Natural killer cell treated with Interleukin-12 subunit alpha and Interleukin-12 subunit beta and Interleukin-15 and Interleukin-18, amount 100 ng/mL, for 72 hours (primary cell): ENCODE data around the gene SPEF2. TPM values are rescaled to one million over a fixed set of nuclear protein-coding genes. Genes with fewer than 3 reads are reported as not detected.

ENCODE experiments used
- ATAC-seq, 2 donors: fragments of 150-1000 bp; cut with Tn5 transposase in 1 of 2; sonication (Bioruptor Pico), chemical (Tn5 transposase) in 1 of 2; 2 replicates each; pipeline ENCODE4 v1.10.0; 2021
- DNase-seq: peaks from one replicate; pipeline ENCODE4 v3.0.0; 2022; ENCODE audit warnings: low spot score
- H3K27ac Mint-ChIP-seq, 2 donors: 1 replicate in 1 of 2; 2 replicates in 1 of 2; pipeline ENCODE4 v1.8.0; 2022; ENCODE audit warnings: mixed read lengths in 2 of 2, mild to moderate bottlenecking in 1 of 2, moderate library complexity in 1 of 2
- H3K27me3 Mint-ChIP-seq, 2 donors: 1 replicate in 1 of 2; 2 replicates in 1 of 2; pipeline ENCODE4 v1.8.0; 2022; ENCODE audit warnings: mixed read lengths in 2 of 2
- H3K36me3 Mint-ChIP-seq: one replicate; pipeline ENCODE4 v1.8.0; 2022; ENCODE audit warnings: mixed read lengths
- H3K4me1 Mint-ChIP-seq, 2 donors: 1 replicate in 1 of 2; 2 replicates in 1 of 2; pipeline ENCODE4 v1.8.0; 2022; ENCODE audit warnings: low read depth in 2 of 2, mixed read lengths in 2 of 2, mild to moderate bottlenecking in 1 of 2
- H3K4me3 Mint-ChIP-seq: one replicate; pipeline ENCODE4 v1.8.0; 2022; ENCODE audit warnings: mixed read lengths
- H3K9me3 Mint-ChIP-seq: 2 replicates; pipeline ENCODE4 v1.8.0; 2022; ENCODE audit warnings: mixed read lengths
- total RNA-seq, 2 donors: library from RNA; stranded (reverse); gene quantifications; one replicate each; pipeline ENCODE4 v1.2.3, GENCODE V29; 2022

The SPEF2 gene, protein sequence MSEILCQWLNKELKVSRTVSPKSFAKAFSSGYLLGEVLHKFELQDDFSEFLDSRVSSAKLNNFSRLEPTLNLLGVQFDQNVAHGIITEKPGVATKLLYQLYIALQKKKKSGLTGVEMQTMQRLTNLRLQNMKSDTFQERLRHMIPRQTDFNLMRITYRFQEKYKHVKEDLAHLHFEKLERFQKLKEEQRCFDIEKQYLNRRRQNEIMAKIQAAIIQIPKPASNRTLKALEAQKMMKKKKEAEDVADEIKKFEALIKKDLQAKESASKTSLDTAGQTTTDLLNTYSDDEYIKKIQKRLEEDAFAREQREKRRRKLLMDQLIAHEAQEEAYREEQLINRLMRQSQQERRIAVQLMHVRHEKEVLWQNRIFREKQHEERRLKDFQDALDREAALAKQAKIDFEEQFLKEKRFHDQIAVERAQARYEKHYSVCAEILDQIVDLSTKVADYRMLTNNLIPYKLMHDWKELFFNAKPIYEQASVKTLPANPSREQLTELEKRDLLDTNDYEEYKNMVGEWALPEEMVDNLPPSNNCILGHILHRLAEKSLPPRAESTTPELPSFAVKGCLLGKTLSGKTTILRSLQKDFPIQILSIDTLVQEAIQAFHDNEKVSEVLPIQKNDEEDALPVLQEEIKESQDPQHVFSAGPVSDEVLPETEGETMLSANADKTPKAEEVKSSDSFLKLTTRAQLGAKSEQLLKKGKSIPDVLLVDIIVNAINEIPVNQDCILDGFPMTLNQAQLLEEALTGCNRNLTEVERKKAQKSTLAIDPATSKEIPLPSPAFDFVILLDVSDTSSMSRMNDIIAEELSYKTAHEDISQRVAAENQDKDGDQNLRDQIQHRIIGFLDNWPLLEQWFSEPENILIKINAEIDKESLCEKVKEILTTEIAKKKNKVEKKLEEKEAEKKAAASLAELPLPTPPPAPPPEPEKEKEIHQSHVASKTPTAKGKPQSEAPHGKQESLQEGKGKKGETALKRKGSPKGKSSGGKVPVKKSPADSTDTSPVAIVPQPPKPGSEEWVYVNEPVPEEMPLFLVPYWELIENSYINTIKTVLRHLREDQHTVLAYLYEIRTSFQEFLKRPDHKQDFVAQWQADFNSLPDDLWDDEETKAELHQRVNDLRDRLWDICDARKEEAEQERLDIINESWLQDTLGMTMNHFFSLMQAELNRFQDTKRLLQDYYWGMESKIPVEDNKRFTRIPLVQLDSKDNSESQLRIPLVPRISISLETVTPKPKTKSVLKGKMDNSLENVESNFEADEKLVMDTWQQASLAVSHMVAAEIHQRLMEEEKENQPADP (N-terminal part only)
- total RNA-seq, result 1 to 10 TPM; 8.9 to 9.5 TPM

DNA sequence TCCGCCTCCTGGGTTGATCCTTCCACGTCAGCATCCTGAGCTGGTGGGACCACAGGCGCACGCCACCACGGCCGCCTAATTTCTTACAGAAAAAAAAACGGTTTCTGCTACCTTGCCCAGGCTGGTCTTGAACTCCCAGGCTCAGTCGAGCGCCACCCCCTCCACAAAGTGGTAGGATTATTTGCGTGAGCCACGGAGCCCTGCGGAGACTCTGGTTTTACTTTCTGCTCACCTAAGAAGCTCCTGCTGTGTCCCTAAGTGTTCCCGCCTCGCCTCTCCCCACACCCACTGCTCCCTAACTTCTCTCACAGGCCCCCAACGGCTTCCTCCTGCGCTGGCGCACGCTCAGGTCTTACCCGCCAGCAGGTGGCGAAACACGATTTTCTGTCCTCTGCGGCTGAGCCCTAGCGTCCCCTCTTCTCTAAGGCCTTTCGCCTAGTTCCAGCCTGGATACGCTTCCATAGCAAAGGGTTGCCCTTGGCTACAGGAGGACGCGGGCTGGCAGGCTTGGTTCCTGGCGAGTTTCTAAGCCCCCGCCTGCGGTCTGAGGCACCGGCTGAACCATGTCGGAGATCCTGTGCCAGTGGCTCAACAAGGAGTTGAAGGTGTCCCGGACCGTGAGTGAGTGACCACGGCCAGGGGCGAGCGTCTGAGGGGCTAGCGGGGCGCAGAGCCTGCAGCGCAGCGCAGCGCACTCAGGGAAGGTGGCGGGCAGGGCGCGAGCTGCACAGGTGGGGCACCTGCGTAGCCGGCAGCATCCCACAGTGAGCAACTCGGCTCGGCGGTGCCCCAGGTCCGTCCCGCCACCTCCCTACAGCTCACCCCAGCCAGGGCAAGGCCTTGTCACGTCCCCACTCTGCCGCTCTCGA lies at the start of gene SPEF2:
SPEF2 (plus strand) TSS at position 429 of the 869 bp plus-strand sequence; CDS start at position 564, 135 bp downstream.
- Mint-ChIP-seq H3K9me3 (peaks cover 3% of the 10 kb centered on the region), H3K4me3 (peak within 1 kb of the TSS; percentile 90), H3K36me3 (peaks cover 21% of the 10 kb centered on the region), H3K27ac (peak within 1 kb of the TSS; percentile 86 to 92), H3K4me1 (peaks cover 25 to 27% of the 10 kb centered on the region in 2 donors), H3K27me3 (peaks cover 0 to 3% of the 10 kb centered on the region in 2 donors)
- ATAC-seq (peak; percentile 92 to 94), DNase-seq (peak; percentile 83)

DNA sequence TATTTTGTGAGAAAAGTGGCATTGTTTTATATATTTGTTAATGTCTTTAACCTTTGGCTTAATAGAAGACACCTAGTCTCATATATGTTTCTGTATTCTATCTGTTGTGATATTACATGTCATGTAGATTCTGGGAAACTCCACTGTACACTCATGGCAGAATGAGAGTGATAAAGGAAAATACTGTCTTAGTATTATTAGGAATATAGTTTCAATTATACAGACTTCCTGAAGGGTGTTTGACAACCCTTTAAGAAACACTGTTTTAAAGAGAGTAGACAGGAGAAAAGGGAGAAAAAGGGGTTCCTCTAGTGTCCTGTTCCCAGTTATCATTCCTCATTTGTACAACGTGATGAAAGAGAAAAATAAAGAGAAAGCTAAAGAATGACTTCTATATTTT lies 42.1 kb upstream of the SPEF2 start:
- no peak for DNase-seq
- H3K4me1 Mint-ChIP-seq, result no peaks in the 10 kb centered on the region
- no peak overlapping the region for H3K4me3 Mint-ChIP-seq
- no peak for ATAC-seq
- peaks cover 5 to 7% of the 10 kb centered on the region in 2 donors for H3K27me3 Mint-ChIP-seq
- H3K27ac Mint-ChIP-seq, result no peak overlapping the region
- peaks cover 5% of the 10 kb centered on the region for H3K9me3 Mint-ChIP-seq
- no peaks in the 10 kb centered on the region for H3K36me3 Mint-ChIP-seq

DNA sequence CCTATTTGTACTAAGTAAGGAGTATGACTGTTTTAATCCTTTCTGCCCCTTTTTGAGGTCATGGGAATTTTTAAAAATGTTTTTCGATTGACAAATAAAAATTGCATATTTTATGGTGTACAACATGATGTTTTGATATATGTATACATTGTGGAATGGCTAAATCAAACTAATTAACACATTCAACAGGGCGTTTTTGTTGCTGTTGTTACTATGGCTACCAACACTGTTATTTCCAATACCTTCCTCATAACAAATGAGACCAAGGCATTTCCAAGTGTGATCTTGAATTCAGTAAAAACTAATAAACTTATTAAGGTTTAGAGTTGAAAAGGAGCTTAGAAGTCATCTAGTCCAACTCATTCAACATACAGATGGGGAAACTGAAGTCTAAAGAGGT lies 30.2 kb upstream of the SPEF2 start:
- Mint-ChIP-seq H3K4me3 (no peak overlapping the region), H3K4me1 (no peaks in the 10 kb centered on the region), H3K36me3 (no peaks in the 10 kb centered on the region), H3K9me3 (peaks cover 2% of the 10 kb centered on the region), H3K27me3 (peaks cover 18 to 22% of the 10 kb centered on the region in 2 donors), H3K27ac (no peak overlapping the region)
- no peak for ATAC-seq
- DNase-seq, result no peak

DNA sequence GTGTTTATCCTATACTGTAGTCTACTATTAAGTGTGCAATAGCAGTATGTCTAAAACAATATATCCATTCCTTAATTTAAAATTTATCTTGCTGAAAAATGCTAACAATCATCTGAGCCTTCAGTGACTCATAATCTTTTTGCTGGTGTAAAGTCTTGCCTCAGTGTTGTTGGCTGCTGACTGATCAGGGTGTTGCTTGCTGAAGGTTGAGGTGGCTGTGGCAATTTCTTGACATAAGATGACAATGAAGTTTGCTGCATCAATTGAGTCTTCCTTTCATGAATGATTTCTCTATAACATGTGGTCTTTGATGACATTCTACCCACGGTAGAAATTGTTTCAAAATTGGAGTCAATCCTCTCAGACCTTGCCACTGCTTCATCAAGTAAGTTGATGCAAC lies 24.3 kb upstream of the SPEF2 start:
- no peak for ATAC-seq
- no peak overlapping the region for H3K4me3 Mint-ChIP-seq
- H3K27me3 Mint-ChIP-seq, result peaks cover 17 to 19% of the 10 kb centered on the region in 2 donors
- H3K36me3 Mint-ChIP-seq, result no peaks in the 10 kb centered on the region
- no peaks in the 10 kb centered on the region for H3K4me1 Mint-ChIP-seq
- H3K27ac Mint-ChIP-seq, result no peak overlapping the region
- H3K9me3 Mint-ChIP-seq, result no peaks in the 10 kb centered on the region
- DNase-seq, result no peak

DNA sequence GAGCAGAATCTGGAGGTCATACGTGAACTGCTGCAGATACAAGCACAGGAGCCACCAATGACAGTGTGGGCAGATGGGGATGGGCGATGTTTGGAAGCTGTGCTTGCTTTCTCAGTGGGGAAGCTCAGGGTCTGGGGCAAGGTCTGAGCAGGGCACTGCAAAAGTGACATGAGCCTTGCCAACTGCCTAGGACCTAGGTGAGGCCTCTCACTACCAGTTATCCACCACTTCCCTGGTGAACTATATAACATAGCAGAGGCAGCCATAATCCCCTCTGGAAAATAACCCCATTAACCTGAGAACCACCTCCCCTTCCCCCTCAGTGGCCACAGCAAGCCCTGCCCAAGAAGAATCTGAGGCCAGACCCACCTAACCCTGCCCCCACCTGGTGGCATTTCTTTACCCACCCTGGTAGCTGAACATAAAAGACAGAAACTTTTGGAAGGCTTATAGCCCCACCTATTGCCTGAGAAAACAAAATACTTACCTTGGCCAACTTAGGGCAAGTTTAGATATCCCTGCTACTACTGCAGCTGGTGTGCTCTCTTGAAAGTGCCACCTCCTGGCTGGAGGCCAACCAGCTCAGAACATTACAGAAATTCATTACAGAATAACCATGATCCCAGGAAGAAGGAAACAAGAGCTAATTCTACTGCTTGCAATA lies 18.8 kb upstream of the SPEF2 start:
- ATAC-seq (peak in 1 of 2 donors; percentile 33), DNase-seq (no peak)
- H3K36me3 Mint-ChIP-seq, result peaks cover 9% of the 10 kb centered on the region
- no peak overlapping the region for H3K4me3 Mint-ChIP-seq
- no peak overlapping the region for H3K27ac Mint-ChIP-seq
- peaks cover 6% of the 10 kb centered on the region for H3K9me3 Mint-ChIP-seq
- H3K27me3 Mint-ChIP-seq, result peaks cover 28 to 30% of the 10 kb centered on the region in 2 donors
- H3K4me1 Mint-ChIP-seq, result no peaks in the 10 kb centered on the region

DNA sequence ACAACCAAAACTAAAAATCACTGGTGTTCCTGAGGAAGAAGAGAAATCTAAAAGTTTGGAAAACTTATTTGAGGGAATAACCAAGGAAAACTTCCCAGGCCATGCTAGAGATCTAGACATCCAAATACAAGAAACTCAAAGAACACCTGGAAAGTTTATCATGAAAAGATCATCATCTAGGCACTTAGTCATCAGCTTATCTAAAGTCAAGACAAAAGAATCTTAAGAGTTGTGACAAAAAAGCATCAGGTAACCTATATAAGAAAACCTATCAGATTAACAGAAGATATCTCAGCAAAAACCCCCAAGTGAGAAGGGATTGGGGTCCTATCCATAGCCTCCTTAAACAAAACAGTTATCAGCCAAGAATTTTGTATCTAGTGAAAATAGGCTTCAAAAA lies 17.1 kb upstream of the SPEF2 start:
- peaks cover 6% of the 10 kb centered on the region for H3K9me3 Mint-ChIP-seq
- H3K4me3 Mint-ChIP-seq, result no peak overlapping the region
- H3K4me1 Mint-ChIP-seq, result no peaks in the 10 kb centered on the region
- H3K27me3 Mint-ChIP-seq, result peaks cover 27 to 38% of the 10 kb centered on the region in 2 donors
- no peak for DNase-seq
- no peak overlapping the region for H3K27ac Mint-ChIP-seq
- H3K36me3 Mint-ChIP-seq, result peaks cover 9% of the 10 kb centered on the region
- no peak for ATAC-seq

DNA sequence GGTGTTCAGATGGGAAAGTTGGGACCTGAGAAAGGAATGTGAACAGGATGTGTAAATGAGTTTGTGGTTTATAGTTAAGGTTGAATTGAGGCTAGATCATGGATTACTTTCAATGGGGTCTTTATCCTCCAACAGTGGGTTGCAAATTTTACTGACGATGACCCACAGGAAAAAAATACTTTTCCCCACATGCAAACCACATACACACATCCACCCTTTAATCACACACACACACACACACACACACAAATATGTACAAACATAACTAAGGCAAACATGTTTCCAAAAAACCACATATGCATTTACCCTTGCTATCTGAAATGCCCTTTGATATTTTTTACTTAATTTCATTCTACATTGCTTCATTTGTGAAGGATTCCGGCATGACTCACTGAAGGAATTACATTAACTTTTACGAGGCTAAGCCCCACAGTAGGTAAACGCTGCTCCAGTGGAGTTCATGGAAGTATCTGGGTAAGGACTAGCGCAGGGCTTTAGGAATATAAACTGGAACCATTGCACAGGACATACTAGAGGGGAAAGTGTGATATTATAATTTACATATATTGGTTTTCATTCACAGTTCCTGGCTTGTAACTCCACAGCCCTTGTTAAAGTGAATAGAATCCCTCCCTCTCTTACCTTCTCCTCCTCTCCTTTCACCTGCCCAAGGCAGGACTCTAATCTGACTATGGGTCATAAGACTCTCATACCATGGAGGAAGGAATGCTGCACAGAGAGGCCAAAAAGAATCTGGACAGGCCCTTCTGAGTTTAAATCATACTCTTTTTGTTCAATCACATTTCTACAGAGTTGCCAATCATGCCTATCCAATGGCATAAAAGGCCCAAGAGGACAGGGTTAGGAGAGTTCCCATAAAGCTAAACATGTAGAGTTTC lies 8.5 kb upstream of the SPEF2 start:
- ATAC-seq, result no peak
- DNase-seq, result no peak
- H3K4me3 Mint-ChIP-seq, result no peak overlapping the region
- peaks cover 11 to 16% of the 10 kb centered on the region in 2 donors for H3K27me3 Mint-ChIP-seq
- no peaks in the 10 kb centered on the region for H3K4me1 Mint-ChIP-seq
- H3K36me3 Mint-ChIP-seq, result peaks cover 6% of the 10 kb centered on the region
- H3K27ac Mint-ChIP-seq, result no peak overlapping the region
- peaks cover 3% of the 10 kb centered on the region for H3K9me3 Mint-ChIP-seq

DNA sequence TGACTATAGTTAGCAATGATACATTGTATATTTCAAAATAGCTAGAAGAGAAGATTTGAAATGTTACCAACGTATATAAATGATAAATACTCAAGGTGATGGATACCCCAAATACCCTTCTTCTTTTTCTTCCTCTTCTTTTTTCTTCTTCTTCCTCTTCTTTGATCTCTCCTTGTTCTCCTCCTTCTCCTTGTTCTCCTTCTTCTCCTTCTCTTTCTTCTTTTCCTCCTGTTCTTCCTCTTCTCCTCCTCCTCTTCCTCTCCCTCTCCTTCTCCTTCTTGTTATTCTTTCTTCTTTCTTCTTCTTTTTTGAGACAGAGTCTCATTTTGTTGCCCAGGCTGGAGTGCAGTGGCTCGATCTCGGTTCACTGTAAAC lies 616 bp upstream of the SPEF2 start:
- Mint-ChIP-seq H3K4me3 (peak overlapping the region; percentile 90), H3K36me3 (peaks cover 21% of the 10 kb centered on the region), H3K27me3 (peaks cover 0 to 3% of the 10 kb centered on the region in 2 donors), H3K4me1 (peaks cover 24 to 27% of the 10 kb centered on the region in 2 donors), H3K9me3 (peaks cover 3% of the 10 kb centered on the region), H3K27ac (peak overlapping the region; percentile 86 to 92)
- ATAC-seq (no peak), DNase-seq (no peak)

DNA sequence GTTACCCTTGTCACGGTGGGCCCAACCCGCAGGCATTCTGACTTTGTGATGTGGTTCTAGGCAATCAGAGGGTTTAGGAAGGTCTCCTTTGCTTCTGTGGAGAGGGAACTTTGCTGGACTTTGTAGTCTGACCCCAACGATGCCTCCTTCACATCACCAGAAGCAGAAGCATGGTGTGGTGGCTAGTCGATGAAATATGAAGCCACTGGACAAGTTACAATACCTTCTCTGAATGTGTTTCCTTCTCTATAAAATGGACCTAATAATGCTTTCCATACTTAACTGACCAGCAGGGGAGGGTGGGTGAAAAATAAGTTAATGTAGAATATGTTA lies 607 bp downstream of the SPEF2 start:
- peak overlapping the region; percentile 90 for H3K4me3 Mint-ChIP-seq
- H3K36me3 Mint-ChIP-seq, result peaks cover 19% of the 10 kb centered on the region
- H3K27me3 Mint-ChIP-seq, result peaks cover 0 to 2% of the 10 kb centered on the region in 2 donors
- ATAC-seq (no peak), DNase-seq (no peak)
- peaks cover 31 to 33% of the 10 kb centered on the region in 2 donors for H3K4me1 Mint-ChIP-seq
- H3K27ac Mint-ChIP-seq, result peak overlapping the region; percentile 86 to 92
- H3K9me3 Mint-ChIP-seq, result peaks cover 2% of the 10 kb centered on the region

DNA sequence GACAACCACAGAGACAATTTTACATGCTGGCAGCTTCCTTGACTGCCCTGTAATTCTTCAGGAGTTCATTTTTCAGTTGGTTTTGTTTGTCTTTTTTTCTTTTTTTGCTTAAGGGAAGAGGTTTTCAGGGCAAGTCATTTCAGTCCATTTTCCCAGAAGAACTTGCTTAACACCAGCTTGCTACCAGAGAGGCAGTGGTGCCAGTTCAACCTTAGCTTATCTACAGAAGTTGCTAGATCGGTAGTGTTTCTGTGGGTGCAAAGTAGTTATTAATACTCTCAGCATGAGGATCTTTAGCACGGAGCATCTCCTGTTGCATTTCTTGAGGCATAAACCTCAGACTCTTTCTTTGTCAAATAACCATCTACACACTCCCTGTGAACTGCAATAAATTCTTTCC lies 1.1 kb downstream of the SPEF2 start:
- H3K4me1 Mint-ChIP-seq, result peaks cover 32 to 34% of the 10 kb centered on the region in 2 donors
- ATAC-seq, result peak in 1 of 2 donors; percentile 51
- peaks cover 15% of the 10 kb centered on the region for H3K36me3 Mint-ChIP-seq
- no peaks in the 10 kb centered on the region for H3K27me3 Mint-ChIP-seq
- H3K9me3 Mint-ChIP-seq, result no peaks in the 10 kb centered on the region
- DNase-seq, result no peak
- H3K27ac Mint-ChIP-seq, result peak overlapping the region; percentile 86 to 92
- peak overlapping the region; percentile 90 for H3K4me3 Mint-ChIP-seq

DNA sequence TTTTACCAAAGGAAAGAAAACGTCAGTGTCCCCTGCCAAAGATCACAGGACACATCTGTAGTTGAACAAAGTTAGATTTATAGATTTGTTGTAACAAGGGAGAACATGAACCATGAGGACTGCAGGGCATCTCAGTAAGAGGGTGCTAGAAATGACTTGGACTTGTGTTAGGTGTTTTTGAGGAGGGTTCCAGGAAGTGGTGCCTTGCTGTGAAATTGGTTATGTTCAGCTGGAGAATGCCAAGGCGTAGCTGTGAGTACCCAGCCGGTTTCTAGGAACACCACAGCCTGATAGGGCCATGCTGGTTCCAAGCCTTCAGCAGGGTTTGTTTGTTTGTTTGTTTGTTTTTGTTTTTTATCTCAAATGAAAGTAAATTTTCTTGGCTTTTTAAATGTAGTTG lies 5.3 kb downstream of the SPEF2 start:
- H3K4me1 Mint-ChIP-seq, result peaks cover 23 to 26% of the 10 kb centered on the region in 2 donors
- no peaks in the 10 kb centered on the region for H3K27me3 Mint-ChIP-seq
- H3K27ac Mint-ChIP-seq, result peak overlapping the region; percentile 58 to 61
- no peak for DNase-seq
- peak overlapping the region; percentile 49 for H3K4me3 Mint-ChIP-seq
- H3K9me3 Mint-ChIP-seq, result no peaks in the 10 kb centered on the region
- H3K36me3 Mint-ChIP-seq, result no peaks in the 10 kb centered on the region
- peak; percentile 72 to 75 for ATAC-seq
